GM18507 (cell line): Measurements from ENCODE around the gene SYNJ2.

Experiments
- DNase-seq: peaks from one replicate; pipeline ENCODE4 v3.0.0; 2011; ENCODE audit warnings: low read depth; ENCODE audit not compliant: insufficient read length; ENCODE audit errors: extremely low spot score
- FAIRE-seq: peaks from 2 replicates; lab custom pipeline; 2011; peaks lifted over from hg19 to GRCh38; lab: Jason Lieb, UNC

The SYNJ2 gene

GRCh38 chr6:157994125-157994795, 12.6 kb downstream of the SYNJ2 start:
- DNase-seq (no peak), FAIRE-seq (no peak)

GRCh38 chr6:157995458-157995857, 13.8 kb downstream of the SYNJ2 start:
- no peak for FAIRE-seq
- DNase-seq, result no peak

GRCh38 chr6:157996201-157996712, 14.6 kb downstream of the SYNJ2 start:
- no peak for FAIRE-seq
- DNase-seq, result no peak

- DNase-seq (no peak), FAIRE-seq (no peak)
Observed at GRCh38 chr6:157996918-157997702, 15.4 kb downstream of the SYNJ2 start.

GRCh38 chr6:157997893-157998608, 16.4 kb downstream of the SYNJ2 start:
- DNase-seq (no peak), FAIRE-seq (no peak)

- FAIRE-seq (no peak), DNase-seq (no peak)
Observed at GRCh38 chr6:157998707-157999167, 17.1 kb downstream of the SYNJ2 start.

GRCh38 chr6:157999168-158000051, 17.7 kb downstream of the SYNJ2 start:
- FAIRE-seq (no peak), DNase-seq (no peak)

- DNase-seq (no peak), FAIRE-seq (no peak)
Observed at GRCh38 chr6:158000530-158001307, 19.1 kb downstream of the SYNJ2 start.

- FAIRE-seq, result no peak
- DNase-seq, result no peak
Observed at GRCh38 chr6:158002249-158002950, 20.7 kb downstream of the SYNJ2 start.

- DNase-seq (no peak), FAIRE-seq (no peak)
Observed at GRCh38 chr6:158002951-158003853, 21.5 kb downstream of the SYNJ2 start.

- DNase-seq (no peak), FAIRE-seq (no peak)
Observed at GRCh38 chr6:158003910-158004700, 22.4 kb downstream of the SYNJ2 start.

GRCh38 chr6:158004701-158005095, 23.0 kb downstream of the SYNJ2 start:
- DNase-seq (no peak), FAIRE-seq (no peak)

- FAIRE-seq, result no peak
- no peak for DNase-seq
Observed at GRCh38 chr6:158005626-158006180, 24.0 kb downstream of the SYNJ2 start.

- DNase-seq (no peak), FAIRE-seq (no peak)
Observed at GRCh38 chr6:158006331-158006730, 24.7 kb downstream of the SYNJ2 start.

- no peak for DNase-seq
- FAIRE-seq, result no peak
Observed at GRCh38 chr6:158006821-158007570, 25.3 kb downstream of the SYNJ2 start.

- FAIRE-seq (no peak), DNase-seq (no peak)
Observed at GRCh38 chr6:158008864-158009113, 27.1 kb downstream of the SYNJ2 start.
